MM.1S (cell line): Measurements from ENCODE around the gene HOMER3.
"Not testable (repeated sequence)": the region's sequence is repeated elsewhere in the genome, so short reads cannot be mapped to it uniquely, and the experiment has no call there.

Experiments
- EZH2 ChIP-seq: fragments of 300-600 bp; sonication (generic); optimal IDR thresholded peaks from 2 replicates; pipeline ENCODE3; 2017; ENCODE audit warnings: low read depth, mild to moderate bottlenecking, antibody characterized with exemption, low read length, mixed read lengths
- EZH2phosphoT487 ChIP-seq: fragments of 300-600 bp; sonication (generic); IDR thresholded peaks from 2 replicates; pipeline ENCODE4 v1.6.1; 2018; ENCODE audit warnings: antibody characterized with exemption, low read length
- TF ChIP-seq, protein P1 (sequence below): fragments of 300-600 bp; sonication (generic); IDR thresholded peaks from 2 replicates; pipeline ENCODE4 v1.5.1; 2016; ENCODE audit warnings: antibody characterized with exemption, low read length, mixed read lengths

DNA sequence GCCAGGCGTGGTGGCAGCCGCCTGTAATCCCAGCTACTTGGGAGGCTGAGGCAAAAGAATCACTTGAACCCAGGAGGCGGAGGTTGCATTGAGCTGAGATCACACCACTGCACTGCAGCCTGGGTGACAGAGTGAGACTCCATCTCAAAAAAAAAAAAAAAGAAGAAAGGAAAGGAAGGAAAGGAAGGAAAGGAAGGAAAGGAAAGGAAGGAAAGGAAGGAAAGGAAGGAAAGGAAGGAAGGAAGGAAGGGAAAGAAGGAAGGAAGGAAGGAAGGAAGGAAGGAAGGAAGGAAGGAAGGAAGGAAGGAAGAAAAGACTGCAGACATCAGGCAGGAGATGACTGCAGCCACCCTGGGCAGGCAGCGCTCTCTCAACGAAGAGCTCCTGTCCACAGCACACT is 38.5 kb downstream of the HOMER3 start:
- TF ChIP-seq, protein P1, sequence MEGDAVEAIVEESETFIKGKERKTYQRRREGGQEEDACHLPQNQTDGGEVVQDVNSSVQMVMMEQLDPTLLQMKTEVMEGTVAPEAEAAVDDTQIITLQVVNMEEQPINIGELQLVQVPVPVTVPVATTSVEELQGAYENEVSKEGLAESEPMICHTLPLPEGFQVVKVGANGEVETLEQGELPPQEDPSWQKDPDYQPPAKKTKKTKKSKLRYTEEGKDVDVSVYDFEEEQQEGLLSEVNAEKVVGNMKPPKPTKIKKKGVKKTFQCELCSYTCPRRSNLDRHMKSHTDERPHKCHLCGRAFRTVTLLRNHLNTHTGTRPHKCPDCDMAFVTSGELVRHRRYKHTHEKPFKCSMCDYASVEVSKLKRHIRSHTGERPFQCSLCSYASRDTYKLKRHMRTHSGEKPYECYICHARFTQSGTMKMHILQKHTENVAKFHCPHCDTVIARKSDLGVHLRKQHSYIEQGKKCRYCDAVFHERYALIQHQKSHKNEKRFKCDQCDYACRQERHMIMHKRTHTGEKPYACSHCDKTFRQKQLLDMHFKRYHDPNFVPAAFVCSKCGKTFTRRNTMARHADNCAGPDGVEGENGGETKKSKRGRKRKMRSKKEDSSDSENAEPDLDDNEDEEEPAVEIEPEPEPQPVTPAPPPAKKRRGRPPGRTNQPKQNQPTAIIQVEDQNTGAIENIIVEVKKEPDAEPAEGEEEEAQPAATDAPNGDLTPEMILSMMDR, result not testable (repeated sequence)
- not testable (repeated sequence) for TF ChIP-seq EZH2, EZH2phosphoT487
